T-helper 17 cell (primary cell): ENCODE results near the gene KCNK4. TPM values are rescaled to one million over a fixed set of nuclear protein-coding genes. Genes with fewer than 3 reads are reported as not detected.
"Not testable (repeated sequence)": the region's sequence is repeated elsewhere in the genome, so short reads cannot be mapped to it uniquely, and the experiment has no call there.

Experiments used
- ATAC-seq: fragments of 150-1000 bp; cut with Tn5 transposase; 2 replicates; pipeline ENCODE4 v1.10.0; 2021; ENCODE audit warnings: mild to moderate bottlenecking, moderate library complexity
- DNase-seq, 3 donors: peaks; one replicate each; pipeline versions ENCODE4 v3.0.0 to v3.0.0-alpha.2; 2020 to 2021
- H3K9me3 ChIP-seq: one replicate; pipeline ENCODE4 v1.7.0; 2013; ENCODE audit warnings: low read length, mild to moderate bottlenecking; ENCODE audit not compliant: control insufficient read depth, poor library complexity, severe bottlenecking
- H3K27ac Mint-ChIP-seq: one replicate; pipeline ENCODE4 v1.8.0; 2022; ENCODE audit warnings: mild to moderate bottlenecking, moderate library complexity, mixed read lengths
- H3K27me3 Mint-ChIP-seq: one replicate; pipeline ENCODE4 v1.8.0; 2022; ENCODE audit warnings: mixed read lengths
- H3K36me3 Mint-ChIP-seq: one replicate; pipeline ENCODE4 v1.8.0; 2022; ENCODE audit warnings: low read depth, mixed read lengths
- H3K4me1 Mint-ChIP-seq: one replicate; pipeline ENCODE4 v1.8.0; 2022; ENCODE audit warnings: mild to moderate bottlenecking, mixed read lengths
- H3K4me3 Mint-ChIP-seq: one replicate; pipeline ENCODE4 v1.8.0; 2022; ENCODE audit warnings: mild to moderate bottlenecking, moderate library complexity, mixed read lengths
- total RNA-seq, 4 donors: library from RNA in 2 of 4; stranded (reverse) in 2 of 4; gene quantifications; one replicate each; pipeline ENCODE4 v1.2.3 and lab custom pipeline; 2022 to 2026

KCNK4 gene
- total RNA-seq (under 1 TPM in 1 of 2 donors, not detected in 1; 0.50 TPM), total RNA-seq (lab: John Stamatoyannopoulos, UW) (0.08 to 0.23 reads per million in 2 donors)

DNA sequence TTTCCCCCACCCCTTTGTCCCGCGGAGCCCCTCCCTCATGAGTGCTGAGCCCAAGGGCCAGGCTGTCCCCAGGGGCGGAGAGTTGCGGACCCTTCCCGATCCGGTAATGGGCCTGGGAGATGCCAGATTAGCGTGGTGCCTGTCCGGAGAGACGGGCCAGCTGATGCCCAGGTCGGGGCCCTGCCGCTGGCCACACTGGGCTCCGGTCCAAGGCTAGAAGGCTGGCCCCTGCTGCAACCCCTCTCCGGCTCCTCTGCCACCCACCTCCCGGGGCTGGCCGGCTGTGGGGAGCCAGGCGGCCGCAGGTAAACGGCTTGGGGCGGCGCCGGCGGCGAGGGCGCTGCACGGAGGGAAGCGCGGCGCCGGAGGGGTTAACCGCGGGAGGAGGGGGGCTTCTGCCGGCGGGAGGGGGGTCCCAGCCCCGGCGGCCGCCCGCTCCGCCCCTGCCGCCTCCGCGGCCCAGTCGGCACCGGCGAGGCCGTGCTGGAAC, at the start of gene KCNK4:
Gene KCNK4 (plus strand): TSS at position 41 of the 490 bp plus-strand sequence. CDS start 1,717 bp downstream, outside the sequence.
- H3K9me3 ChIP-seq, result no peaks in the 10 kb centered on the region
- Mint-ChIP-seq H3K4me3 (peak within 1 kb of the TSS; percentile 68), H3K4me1 (peaks cover 20% of the 10 kb centered on the region), H3K27me3 (peaks cover 35% of the 10 kb centered on the region), H3K36me3 (peaks cover 2% of the 10 kb centered on the region), H3K27ac (peak within 1 kb of the TSS; percentile 84)
- DNase-seq, result no peak
- ATAC-seq, result no peak

DNA sequence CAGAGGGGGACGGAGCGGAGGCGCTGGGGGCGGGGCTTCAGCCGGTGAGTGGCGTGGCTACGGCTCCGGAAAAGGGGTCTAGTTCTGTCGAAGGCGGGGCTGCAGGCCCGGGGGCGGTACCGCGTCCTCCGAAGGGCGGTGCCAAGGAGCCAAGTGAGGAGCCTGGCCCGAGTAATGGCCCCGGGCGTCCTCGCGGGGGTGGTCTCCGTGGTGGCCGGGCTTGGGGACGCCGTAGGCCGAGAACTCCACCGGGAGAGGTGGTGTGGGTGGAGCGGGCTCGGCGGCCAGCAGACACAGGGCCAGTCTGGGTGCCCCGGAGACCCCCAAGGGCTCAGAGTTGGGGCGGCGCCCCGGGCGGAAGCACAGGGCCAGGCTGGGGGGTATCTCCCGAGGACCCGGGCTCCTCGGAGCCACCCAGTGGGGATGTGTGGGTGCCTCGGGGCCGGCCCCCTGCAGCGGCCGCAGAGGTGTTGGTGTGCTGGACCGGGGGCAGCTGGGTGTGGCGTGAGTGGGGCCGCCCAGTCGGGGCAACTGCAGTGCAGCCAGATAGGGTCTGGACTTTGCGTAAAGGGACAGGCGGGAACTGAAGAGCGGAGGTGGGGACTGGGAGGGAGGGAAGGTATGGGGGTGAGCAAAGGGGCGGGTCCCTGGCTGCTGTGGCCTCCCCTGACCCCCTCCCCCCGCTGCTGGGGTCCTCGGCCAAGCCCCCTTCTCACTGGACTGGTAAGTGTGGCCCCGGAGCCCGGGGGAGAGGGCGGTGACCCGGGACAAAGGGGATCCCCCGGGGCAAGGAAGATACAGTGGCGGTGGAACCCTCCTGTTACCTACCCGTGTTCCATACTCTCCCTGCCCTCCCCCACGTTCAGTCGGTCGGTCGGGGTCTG, 49.4 kb upstream of the KCNK4 start:
- peak in 2 of 3 donors; percentile 19 to 99 for DNase-seq
- ATAC-seq, result no peak
- peaks cover 26% of the 10 kb centered on the region for H3K4me1 Mint-ChIP-seq

DNA sequence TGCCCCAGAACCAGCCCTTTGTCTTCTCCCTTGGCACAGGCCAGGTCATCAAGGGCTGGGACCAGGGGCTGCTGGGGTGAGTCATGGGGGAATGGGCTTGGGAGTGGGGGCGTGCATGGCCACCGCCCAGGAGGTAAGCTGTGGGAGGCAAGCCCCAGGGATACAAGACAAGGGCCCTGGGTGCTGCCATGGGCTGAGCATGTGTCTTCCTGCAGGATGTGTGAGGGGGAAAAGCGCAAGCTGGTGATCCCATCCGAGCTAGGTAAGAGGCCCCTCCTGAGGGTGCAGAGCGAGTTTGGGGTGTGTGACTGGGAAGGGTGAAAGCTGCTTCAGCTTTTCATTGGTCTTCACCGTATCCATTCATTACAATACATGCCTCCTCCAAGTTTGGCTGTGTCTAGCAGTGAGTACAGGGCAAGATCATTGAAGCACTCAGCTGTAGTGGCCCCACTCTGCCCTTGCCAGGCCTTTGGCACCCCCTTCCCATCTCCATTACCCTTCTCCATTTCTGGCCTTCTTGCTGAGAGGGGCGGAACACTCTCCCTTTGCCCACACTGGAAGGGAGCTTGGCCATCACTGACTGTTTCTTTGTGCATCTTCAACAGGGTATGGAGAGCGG, 47.8 kb upstream of the KCNK4 start:
- Mint-ChIP-seq H3K27ac (peak overlapping the region; percentile 68), H3K4me3 (peak overlapping the region; percentile 95)

More for the DNA sequence above, 49.4 kb upstream of the KCNK4 start:
- Mint-ChIP-seq H3K27ac (peak overlapping the region; percentile 98), H3K36me3 (peaks cover 2% of the 10 kb centered on the region), H3K27me3 (no peaks in the 10 kb centered on the region), H3K4me3 (peak overlapping the region; percentile 95)
- no peaks in the 10 kb centered on the region for H3K9me3 ChIP-seq

DNA sequence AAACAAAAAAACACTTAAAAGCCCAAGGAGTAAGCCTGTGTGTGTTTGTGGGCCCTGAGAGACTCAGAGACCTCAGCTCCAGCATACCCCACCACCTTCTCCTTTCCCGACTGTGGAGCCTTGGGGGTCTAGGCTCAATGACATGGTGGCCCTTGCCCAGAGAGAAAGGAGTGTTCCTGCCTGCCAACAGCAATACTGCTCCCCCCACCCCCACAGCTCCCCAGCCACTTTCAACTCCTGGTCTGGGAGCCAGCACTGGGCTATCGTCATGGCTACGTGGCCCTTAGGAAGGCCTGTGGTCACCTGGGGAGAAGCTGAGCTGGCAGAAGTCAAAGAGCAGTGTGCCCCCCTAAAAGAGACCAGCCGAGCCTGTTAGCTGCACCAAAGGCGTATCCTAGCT, 47.0 kb upstream of the KCNK4 start:
- no peaks in the 10 kb centered on the region for H3K9me3 ChIP-seq
- ATAC-seq (no peak), DNase-seq (no peak)
- peaks cover 2% of the 10 kb centered on the region for H3K36me3 Mint-ChIP-seq
- H3K27ac Mint-ChIP-seq, result no peak overlapping the region
- H3K4me3 Mint-ChIP-seq, result peak overlapping the region; percentile 95
- H3K4me1 Mint-ChIP-seq, result peaks cover 23% of the 10 kb centered on the region
- H3K27me3 Mint-ChIP-seq, result no peaks in the 10 kb centered on the region

More for the DNA sequence above, 47.8 kb upstream of the KCNK4 start:
- DNase-seq, result no peak
- peaks cover 23% of the 10 kb centered on the region for H3K4me1 Mint-ChIP-seq
- ATAC-seq, result no peak
- H3K27me3 Mint-ChIP-seq, result no peaks in the 10 kb centered on the region
- peaks cover 2% of the 10 kb centered on the region for H3K36me3 Mint-ChIP-seq
- H3K9me3 ChIP-seq, result no peaks in the 10 kb centered on the region

DNA sequence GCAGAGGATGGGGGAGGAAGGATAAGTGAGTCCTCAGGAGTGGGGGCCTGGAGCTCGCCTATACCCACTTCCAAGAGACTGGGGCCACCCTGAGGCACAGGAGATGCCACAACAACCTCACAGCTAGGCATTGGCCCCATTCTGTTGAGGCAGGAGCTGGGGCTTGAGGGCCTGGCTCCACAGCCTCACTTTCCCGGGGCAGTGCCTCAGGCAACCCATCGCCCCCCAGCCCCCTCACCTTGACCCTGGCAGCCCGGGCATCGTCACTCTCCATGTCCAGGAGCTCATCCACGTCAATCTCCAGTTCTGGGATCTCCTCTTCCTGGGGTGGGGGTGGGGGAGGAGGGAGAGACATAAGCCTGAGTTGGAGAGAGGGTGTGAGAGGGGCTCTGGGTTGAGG, 46.1 kb upstream of the KCNK4 start:
- Mint-ChIP-seq H3K36me3 (peaks cover 2% of the 10 kb centered on the region), H3K4me3 (peak overlapping the region; percentile 93), H3K27me3 (no peaks in the 10 kb centered on the region), H3K4me1 (peaks cover 26% of the 10 kb centered on the region), H3K27ac (peak overlapping the region; percentile 86)
- no peak for ATAC-seq
- DNase-seq, result no peak
- H3K9me3 ChIP-seq, result no peaks in the 10 kb centered on the region

DNA sequence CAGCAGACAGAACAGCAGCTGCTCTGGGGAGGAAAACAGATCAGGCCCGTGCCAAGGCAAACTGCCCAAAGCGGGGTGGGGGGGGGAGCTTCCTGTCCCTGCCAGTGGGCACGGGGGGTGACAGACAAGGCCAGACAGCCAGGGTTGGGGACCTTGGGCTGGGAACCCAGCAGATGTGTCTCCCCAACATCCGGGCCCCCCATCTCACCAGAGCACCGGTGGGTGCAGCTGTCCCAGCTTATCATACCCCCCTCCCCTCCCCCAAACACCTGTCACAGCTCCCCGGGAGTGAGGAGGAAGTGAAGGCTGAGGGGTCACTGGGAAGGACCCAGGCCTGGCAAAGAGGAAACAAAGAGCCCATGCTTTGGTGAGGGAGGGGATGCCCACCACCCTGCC, 45.7 kb upstream of the KCNK4 start:
- DNase-seq (peak in 1 of 3 donors; percentile 26), ATAC-seq (no peak)
- Mint-ChIP-seq H3K36me3 (peaks cover 2% of the 10 kb centered on the region), H3K27me3 (no peaks in the 10 kb centered on the region), H3K4me3 (peak overlapping the region; percentile 93), H3K27ac (peak overlapping the region; percentile 86), H3K4me1 (peaks cover 23% of the 10 kb centered on the region)
- H3K9me3 ChIP-seq, result no peaks in the 10 kb centered on the region

DNA sequence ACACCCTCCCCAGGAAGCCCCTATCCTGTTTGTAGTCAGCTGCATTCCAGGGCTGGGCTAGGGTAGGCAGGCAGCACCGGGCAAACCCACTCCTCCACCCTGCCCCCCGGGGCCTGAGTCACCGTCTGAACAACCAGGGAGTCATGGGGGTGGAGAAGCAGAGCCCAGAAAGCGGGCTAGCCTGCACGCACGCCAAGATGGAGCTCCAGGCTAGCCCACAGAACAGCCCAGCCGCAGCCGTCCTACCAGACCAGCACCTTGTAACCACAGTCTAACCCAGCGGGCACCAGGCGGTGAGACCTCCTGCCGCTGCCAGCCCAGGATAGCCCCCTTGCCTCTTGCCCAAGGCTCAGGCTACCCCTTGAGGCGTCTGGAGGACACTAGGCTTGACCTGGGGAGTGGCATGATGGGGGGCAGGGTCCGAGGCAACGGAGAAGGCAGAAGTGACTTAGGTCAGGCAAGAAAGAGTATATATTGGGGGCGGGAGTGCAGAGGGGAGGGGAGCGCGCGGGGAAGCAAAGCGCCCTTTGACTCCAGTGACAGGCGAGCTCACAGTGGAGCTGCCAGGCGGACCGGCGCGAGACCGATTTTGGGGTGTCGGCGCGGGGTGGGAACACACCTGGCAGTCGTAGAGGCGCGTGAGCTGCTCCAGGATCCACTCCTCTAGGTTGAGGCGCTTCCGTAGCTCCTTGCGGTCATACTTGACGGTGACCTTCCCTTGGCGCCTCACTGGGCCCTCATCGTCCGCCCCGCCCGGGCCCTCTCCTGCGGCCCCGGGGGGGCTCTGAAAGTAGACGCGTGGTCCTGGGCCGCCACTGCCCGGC, 45.1 kb upstream of the KCNK4 start:
- H3K4me1 Mint-ChIP-seq, result peaks cover 22% of the 10 kb centered on the region
- peak; percentile 32 to 62 (median 38) for DNase-seq
- peak overlapping the region; percentile 86 for H3K27ac Mint-ChIP-seq

DNA sequence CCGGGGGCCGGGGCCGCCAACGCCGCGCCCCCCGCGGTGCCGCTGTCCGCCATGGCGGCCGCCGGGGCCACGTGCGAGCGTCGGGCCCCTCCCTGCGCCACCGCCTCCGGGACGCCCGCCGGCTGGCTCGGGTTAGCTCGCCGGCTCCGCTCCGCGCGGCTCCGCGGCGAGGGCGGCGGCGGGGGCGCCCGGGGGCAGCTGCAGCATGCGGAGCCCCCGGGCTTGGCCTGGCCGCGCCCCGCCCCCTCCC, 44.6 kb upstream of the KCNK4 start:
- H3K4me3 Mint-ChIP-seq, result peak overlapping the region; percentile 94
- DNase-seq, H3K36me3 Mint-ChIP-seq, H3K9me3 ChIP-seq, H3K27me3 Mint-ChIP-seq: not testable (repeated sequence)
- peak overlapping the region; percentile 86 for H3K27ac Mint-ChIP-seq
- ATAC-seq, result peak; percentile 32
- peaks cover 20% of the 10 kb centered on the region for H3K4me1 Mint-ChIP-seq

More for the DNA sequence above, 45.1 kb upstream of the KCNK4 start:
- no peak for ATAC-seq
- H3K4me3 Mint-ChIP-seq, result peak overlapping the region; percentile 93
- no peaks in the 10 kb centered on the region for H3K9me3 ChIP-seq
- H3K27me3 Mint-ChIP-seq, result no peaks in the 10 kb centered on the region
- peaks cover 2% of the 10 kb centered on the region for H3K36me3 Mint-ChIP-seq

DNA sequence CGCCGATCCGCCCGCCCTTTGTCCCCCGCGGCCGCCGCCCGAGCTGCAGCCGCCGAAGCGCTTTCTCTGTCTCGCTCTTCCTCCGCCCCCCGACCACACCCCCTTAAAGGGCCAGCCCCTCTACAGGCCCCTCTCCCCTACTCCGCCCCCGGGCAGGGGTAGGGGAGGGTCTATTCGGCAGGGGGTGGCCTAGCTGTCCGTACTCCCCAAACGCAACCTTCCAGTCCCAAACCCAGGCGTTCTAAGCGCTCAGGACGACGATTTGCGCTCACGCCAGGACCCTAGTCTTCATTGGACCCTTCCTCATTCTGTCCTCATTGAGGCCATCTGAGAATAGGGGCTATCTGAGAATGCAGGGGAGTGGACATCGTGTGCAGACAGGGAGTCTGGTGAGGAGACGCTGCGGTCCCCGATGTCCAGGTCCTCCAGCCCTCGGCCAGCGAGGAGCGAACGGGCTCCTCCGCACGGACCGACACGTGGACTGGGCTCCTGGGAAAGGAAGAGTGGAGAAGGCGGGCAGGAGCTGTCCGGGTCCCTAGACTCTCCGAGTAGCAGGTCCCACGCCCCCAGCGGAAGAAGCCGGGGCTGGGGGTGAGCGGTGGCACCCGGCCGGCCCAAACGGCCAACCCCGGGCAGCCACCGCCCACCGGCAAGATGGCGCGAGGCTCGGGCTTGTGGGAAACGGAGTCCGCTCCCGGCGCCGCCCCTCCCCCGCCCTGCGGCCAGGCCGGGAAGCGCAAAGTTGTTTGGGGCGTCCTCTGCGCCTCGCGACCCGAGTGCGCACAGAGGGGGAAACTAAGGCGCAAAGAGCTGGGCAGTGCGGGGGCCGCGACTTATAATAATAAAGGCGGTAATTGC, 44.0 kb upstream of the KCNK4 start, which contains the start of gene PPP1R14B:
Gene PPP1R14B (minus strand): TSS at position 73 of the 858 bp plus-strand sequence. CDS start 270 bp downstream, outside the sequence.
- Mint-ChIP-seq H3K27me3 (no peaks in the 10 kb centered on the region), H3K27ac (peak within 1 kb of the TSS; percentile 86), H3K4me3 (peak within 1 kb of the TSS; percentile 94), H3K4me1 (peaks cover 23% of the 10 kb centered on the region), H3K36me3 (no peaks in the 10 kb centered on the region)
- DNase-seq (peak; percentile 59 to 78 (median 76)), ATAC-seq (peak; percentile 72)
- no peaks in the 10 kb centered on the region for H3K9me3 ChIP-seq

DNA sequence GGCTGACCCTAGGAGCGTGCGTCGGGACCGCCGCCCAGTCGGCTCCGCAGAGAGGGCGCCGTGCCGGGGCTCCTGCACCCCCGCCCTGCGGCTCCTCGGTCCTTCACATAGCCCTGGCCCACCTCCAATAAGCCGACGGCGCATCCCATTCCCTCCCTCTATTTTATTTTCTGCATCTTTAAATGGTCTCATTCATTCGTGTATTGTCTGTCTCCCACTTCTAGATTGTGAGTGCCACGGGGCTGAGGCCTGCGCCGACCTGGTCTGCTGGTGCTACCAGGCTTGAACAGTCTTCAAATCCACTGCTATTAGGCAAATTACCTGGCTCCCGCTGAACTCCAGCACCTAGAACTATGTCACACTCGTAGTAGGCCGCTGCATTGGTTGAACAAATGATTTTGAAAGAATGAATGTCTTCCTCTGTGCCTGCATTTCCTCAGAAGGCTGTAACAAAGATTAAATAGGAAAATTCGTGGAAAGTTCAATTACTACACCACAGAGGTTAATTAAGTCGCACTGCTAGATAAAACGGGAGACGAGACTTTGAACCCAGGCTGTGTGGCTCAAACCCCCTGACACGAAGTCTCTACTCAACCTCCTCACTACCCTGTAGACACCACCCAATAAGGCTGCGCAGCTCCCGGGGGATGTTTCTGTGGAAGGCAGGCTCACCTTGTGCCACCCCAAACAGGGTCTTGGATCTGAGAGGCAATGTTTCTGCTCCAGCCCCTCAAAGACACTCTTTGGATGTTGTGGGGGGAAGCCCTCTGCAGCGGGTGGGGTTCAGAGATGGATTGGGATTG, 43.2 kb upstream of the KCNK4 start:
- no peak for ATAC-seq
- peak overlapping the region; percentile 84 for H3K27ac Mint-ChIP-seq
- no peak for DNase-seq
- H3K36me3 Mint-ChIP-seq, result no peaks in the 10 kb centered on the region
- H3K4me1 Mint-ChIP-seq, result peaks cover 21% of the 10 kb centered on the region
- H3K4me3 Mint-ChIP-seq, result peak overlapping the region; percentile 94
- H3K27me3 Mint-ChIP-seq, result no peaks in the 10 kb centered on the region
- no peaks in the 10 kb centered on the region for H3K9me3 ChIP-seq

DNA sequence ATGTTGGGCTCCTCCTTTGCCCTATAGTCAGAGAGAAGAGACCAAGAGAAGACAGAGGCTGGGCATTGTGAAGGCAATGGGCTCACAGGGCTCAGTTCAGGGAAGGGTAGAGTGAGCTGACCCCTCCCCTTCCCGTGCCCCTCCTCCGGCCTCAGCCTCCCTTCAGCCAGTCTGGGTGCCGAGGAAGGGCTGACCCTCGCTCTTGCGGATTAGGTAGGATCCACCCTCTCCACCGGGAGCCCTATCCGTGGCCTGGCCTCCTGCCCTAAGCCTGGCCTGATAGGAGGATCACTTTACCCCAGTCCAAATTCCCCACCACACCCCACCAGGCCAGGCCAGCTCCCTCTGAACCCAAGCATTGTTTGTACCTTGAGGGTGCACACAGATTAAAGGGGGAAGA, 42.5 kb upstream of the KCNK4 start:
- DNase-seq, result no peak
- Mint-ChIP-seq H3K4me1 (peaks cover 20% of the 10 kb centered on the region), H3K27ac (no peak overlapping the region), H3K27me3 (no peaks in the 10 kb centered on the region), H3K4me3 (peak overlapping the region; percentile 94), H3K36me3 (no peaks in the 10 kb centered on the region)
- H3K9me3 ChIP-seq, result no peaks in the 10 kb centered on the region
- ATAC-seq, result no peak
